B cell (primary cell): ENCODE data around the gene GTF2H4. TPM values are rescaled to one million over a fixed set of nuclear protein-coding genes. Genes with fewer than 3 reads are reported as not detected.

Experiments
- ATAC-seq: fragments of 200-7000 bp; cut with Tn5 transposase; one replicate; pipeline ENCODE4 v1.10.0; 2021; ENCODE audit warnings: low read depth, mild to moderate bottlenecking, moderate number of reproducible peaks, moderate library complexity
- CTCF ChIA-PET: fragments of 350-600 bp; sonication (Branson Sonifier 250); formaldehyde crosslinking; loops from one replicate; lab custom pipeline; 2021; ENCODE audit warnings: antibody characterized with exemption, inconsistent platforms; lab: Charles Lee
- POLR2A ChIA-PET: fragments of 350-600 bp; sonication (Branson Sonifier 250); formaldehyde crosslinking; loops from one replicate; lab custom pipeline; 2021; ENCODE audit warnings: antibody characterized with exemption; lab: Charles Lee
- DNase-seq: peaks from one replicate; pipeline ENCODE4 v3.0.0; 2013
- H2AFZ ChIP-seq: 2 replicates; pipeline ENCODE4 v1.6.1; 2012; ENCODE audit warnings: mild to moderate bottlenecking, low read depth, low read length; ENCODE audit not compliant: insufficient read depth, poor library complexity, severe bottlenecking
- H3K27ac ChIP-seq, 2 donors: 1 replicate in 1 of 2; 2 replicates in 1 of 2; pipeline ENCODE4 v1.5.1; 2012 to 2013; ENCODE audit warnings: low read length in 2 of 2, mild to moderate bottlenecking in 2 of 2, moderate library complexity in 1 of 2
- H3K27me3 ChIP-seq, 4 experiments: fragments of 200-600 bp in 1 of 4; sonication (generic) in 1 of 4; replicated peaks in 1 of 4; 1 replicate in 2 of 4; 2 replicates in 2 of 4; pipeline versions ENCODE4 v1.6.1 to v1.7.0; 2013 to 2016; ENCODE audit warnings: low read length in 3 of 4, mild to moderate bottlenecking in 2 of 4, mixed read lengths in 1 of 4, moderate library complexity in 1 of 4; ENCODE audit not compliant: insufficient read depth in 4 of 4, control insufficient read depth in 3 of 4; ENCODE audit errors: control extremely low read depth in 1 of 4
- H3K36me3 ChIP-seq, 2 experiments: replicated peaks in 1 of 2; 1 replicate in 1 of 2; 2 replicates in 1 of 2; pipeline versions ENCODE4 v1.6.1 to v1.7.1; 2013; ENCODE audit warnings: low read length in 1 of 2; ENCODE audit not compliant: insufficient read depth in 2 of 2, control insufficient read depth in 1 of 2; ENCODE audit errors: control extremely low read depth in 1 of 2, extremely low read depth in 1 of 2
- H3K4me1 ChIP-seq, 2 donors: fragments of 200-600 bp in 1 of 2; sonication (generic) in 1 of 2; 1 replicate in 1 of 2; 2 replicates in 1 of 2; pipeline versions ENCODE4 v1.5.1 to v1.6.1; 2013 to 2017; ENCODE audit warnings: low read length in 2 of 2; ENCODE audit not compliant: control insufficient read depth in 2 of 2, insufficient read depth in 2 of 2
- H3K4me2 ChIP-seq: replicated peaks from 2 replicates; pipeline ENCODE3; 2012; ENCODE audit warnings: mild to moderate bottlenecking, low read depth, low read length; ENCODE audit not compliant: poor library complexity, severe bottlenecking
- H3K4me3 ChIP-seq, 5 experiments: fragments of 200-600 bp in 1 of 5; sonication (generic) in 1 of 5; 1 replicate in 3 of 5; 2 replicates in 2 of 5; pipeline versions ENCODE4 v1.5.1 to v1.7.0; 2011 to 2016; ENCODE audit warnings: low read length in 4 of 5, mild to moderate bottlenecking in 4 of 5, low read depth in 2 of 5, control low read depth in 1 of 5, moderate library complexity in 1 of 5; ENCODE audit not compliant: insufficient read depth in 1 of 5; ENCODE audit errors: control extremely low read depth in 1 of 5, extremely low read depth in 1 of 5
- H3K79me2 ChIP-seq: fragments of 200-600 bp; sonication (generic); one replicate; pipeline ENCODE4 v1.6.0; 2016; ENCODE audit warnings: low read length; ENCODE audit not compliant: control insufficient read depth, insufficient read depth
- H3K9ac ChIP-seq: fragments of 200-600 bp; sonication (generic); 2 replicates; pipeline ENCODE4 v1.6.1; 2017; ENCODE audit warnings: mild to moderate bottlenecking, low read length, moderate library complexity
- H3K9me3 ChIP-seq, 3 donors: one replicate each; pipeline versions ENCODE4 v1.6.1 to v1.7.1; 2013; ENCODE audit warnings: low read length in 2 of 3; ENCODE audit not compliant: control insufficient read depth in 2 of 3, insufficient read depth in 1 of 3; ENCODE audit errors: control extremely low read depth in 1 of 3
- H4K20me1 ChIP-seq: 2 replicates; pipeline ENCODE4 v1.6.0; 2012; ENCODE audit warnings: mild to moderate bottlenecking, low read length; ENCODE audit not compliant: insufficient read depth, control insufficient read depth, poor library complexity, severe bottlenecking
- H3K27ac Mint-ChIP-seq: one replicate; pipeline ENCODE4 v1.8.0; 2021; ENCODE audit warnings: mixed read lengths
- H3K27me3 Mint-ChIP-seq: one replicate; pipeline ENCODE4 v1.8.0; 2021; ENCODE audit warnings: mixed read lengths
- H3K4me1 Mint-ChIP-seq: one replicate; pipeline ENCODE4 v1.8.0; 2021; ENCODE audit warnings: mixed read lengths
- H3K4me3 Mint-ChIP-seq: one replicate; pipeline ENCODE4 v1.8.0; 2021; ENCODE audit warnings: mixed read lengths
- H3K9me3 Mint-ChIP-seq: one replicate; pipeline ENCODE4 v1.8.0; 2022; ENCODE audit warnings: mixed read lengths; ENCODE audit not compliant: insufficient read depth
- EZH2 ChIP-seq: IDR thresholded peaks from 2 replicates; pipeline ENCODE4 v1.6.1; 2012; ENCODE audit warnings: borderline replicate concordance, low read depth, mild to moderate bottlenecking, moderate library complexity, low read length; ENCODE audit not compliant: insufficient read depth, poor library complexity, severe bottlenecking
- WGBS: methylation state at CpG from one replicate; pipeline ENCODE4 v1.1.5; 2013; ENCODE audit warnings: missing lambda C conversion rate; ENCODE audit not compliant: insufficient coverage; 5-methylcytosine and 5-hydroxymethylcytosine counted together
- intact Hi-C: fragments of 100-400 bp; cut with micrococcal nuclease; formaldehyde crosslinking; loops from one replicate; pipeline ENCODE4 v1.10.0; 2022
- polyA plus RNA-seq: library from polyadenylated mRNA; depleted of rRNA; stranded (reverse); fragments of >200 nt; gene quantifications from 2 replicates; pipeline ENCODE4 v1.2.3, GENCODE V29; 2012
- total RNA-seq, 2 donors: library from RNA; stranded (reverse); fragments of 120-200 nt in 1 of 2; gene quantifications; 1 replicate in 1 of 2; 2 replicates in 1 of 2; pipeline versions ENCODE4 v1.2.3 to v1.2.4, GENCODE V29; 2013 to 2022
- TF ChIP-seq, protein P1 (sequence below): fragments of 200-600 bp; IDR thresholded peaks from one replicate; pipeline ENCODE4 v1.8.0; 2022; ENCODE audit warnings: antibody characterized with exemption, mild to moderate bottlenecking

The GTF2H4 gene
- total and polyA plus RNA-seq, 2 donors (not counting 1 experiment from before 2014, with no cell fraction given): 30.2 to 38.4 TPM

DNA sequence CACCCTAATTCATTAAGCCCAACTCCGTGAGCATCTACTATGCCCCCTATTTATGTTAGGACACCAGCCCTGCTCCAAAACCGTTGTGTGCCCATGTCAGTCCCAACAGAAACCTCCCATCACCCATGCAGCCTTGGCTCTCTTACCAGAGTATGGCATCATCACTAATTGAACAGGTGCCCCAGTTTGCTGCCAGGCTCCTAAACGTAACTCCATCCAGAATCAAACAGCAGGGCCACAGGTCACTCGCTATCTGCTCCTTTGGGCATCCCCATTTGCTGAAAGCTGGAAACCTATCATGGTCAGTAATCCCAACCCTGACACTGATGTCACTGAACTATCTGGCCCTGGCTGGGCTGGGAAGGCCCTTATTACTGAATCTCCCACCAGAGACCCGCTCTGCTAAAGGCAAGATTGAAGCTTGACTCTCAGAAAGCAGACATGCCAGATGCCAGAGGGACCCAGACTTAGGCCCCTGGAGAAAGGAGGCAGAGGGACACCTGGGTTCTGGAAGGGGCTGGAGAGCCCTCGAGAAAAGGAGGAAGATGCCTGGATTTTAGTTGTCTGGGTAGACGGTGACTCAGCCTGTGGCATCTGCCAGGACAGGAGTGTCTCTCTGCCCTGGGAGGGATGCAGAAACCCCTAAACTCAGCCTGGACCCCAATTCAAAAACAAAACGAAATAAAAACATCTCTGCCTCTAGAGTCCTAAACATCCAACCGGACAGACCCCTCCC lies 46.8 kb downstream of the GTF2H4 start:
- no peaks in the 10 kb centered on the region for H3K9me3 ChIP-seq
- peaks cover 0 to 4% (median 1%) of the 10 kb centered on the region in 4 experiments for H3K27me3 ChIP-seq
- CTCF ChIA-PET: interaction anchor here (0.9 to 1.4 kb wide), 7 partner anchors 9 to 132 kb away, joined by 3 to 4 read pairs (median 4); partner anchors contain the start of genes GTF2H4 and MUCL3
- H3K4me3 Mint-ChIP-seq: peak overlapping the region; percentile 91
- peaks cover 12 to 20% of the 10 kb centered on the region in 2 donors for H3K4me1 ChIP-seq
- H3K27ac ChIP-seq: peak overlapping the region in 1 of 2 donors; percentile 67
- ATAC-seq (no peak), DNase-seq (no peak)
- TF ChIP-seq, protein P1, sequence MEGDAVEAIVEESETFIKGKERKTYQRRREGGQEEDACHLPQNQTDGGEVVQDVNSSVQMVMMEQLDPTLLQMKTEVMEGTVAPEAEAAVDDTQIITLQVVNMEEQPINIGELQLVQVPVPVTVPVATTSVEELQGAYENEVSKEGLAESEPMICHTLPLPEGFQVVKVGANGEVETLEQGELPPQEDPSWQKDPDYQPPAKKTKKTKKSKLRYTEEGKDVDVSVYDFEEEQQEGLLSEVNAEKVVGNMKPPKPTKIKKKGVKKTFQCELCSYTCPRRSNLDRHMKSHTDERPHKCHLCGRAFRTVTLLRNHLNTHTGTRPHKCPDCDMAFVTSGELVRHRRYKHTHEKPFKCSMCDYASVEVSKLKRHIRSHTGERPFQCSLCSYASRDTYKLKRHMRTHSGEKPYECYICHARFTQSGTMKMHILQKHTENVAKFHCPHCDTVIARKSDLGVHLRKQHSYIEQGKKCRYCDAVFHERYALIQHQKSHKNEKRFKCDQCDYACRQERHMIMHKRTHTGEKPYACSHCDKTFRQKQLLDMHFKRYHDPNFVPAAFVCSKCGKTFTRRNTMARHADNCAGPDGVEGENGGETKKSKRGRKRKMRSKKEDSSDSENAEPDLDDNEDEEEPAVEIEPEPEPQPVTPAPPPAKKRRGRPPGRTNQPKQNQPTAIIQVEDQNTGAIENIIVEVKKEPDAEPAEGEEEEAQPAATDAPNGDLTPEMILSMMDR: no peak
- TF ChIP-seq EZH2: no peak
- peak overlapping the region in 4 of 5 experiments; percentile 51 to 69 (median 54) for H3K4me3 ChIP-seq
- intact Hi-C loops: no loop called here
- peak overlapping the region; percentile 89 for H2AFZ ChIP-seq
- WGBS: 73% methylated on average over 7 of the region's 9 CpGs
- peaks cover 17% of the 10 kb centered on the region for H3K4me1 Mint-ChIP-seq
- no peaks in the 10 kb centered on the region for H3K9me3 Mint-ChIP-seq
- no peaks in the 10 kb centered on the region for H3K79me2 ChIP-seq
- POLR2A ChIA-PET: interaction anchor here (0.8 to 1.3 kb wide), 2 partner anchors 41 to 71 kb away, joined by 3 read pairs; partner anchors contain the start of genes DDR1 and VARS2
- H3K27me3 Mint-ChIP-seq: peaks cover 18% of the 10 kb centered on the region
- peak overlapping the region; percentile 90 for H3K27ac Mint-ChIP-seq
- peak overlapping the region; percentile 70 for H3K9ac ChIP-seq
- H4K20me1 ChIP-seq: no peaks in the 10 kb centered on the region
- no peaks in the 10 kb centered on the region for H3K36me3 ChIP-seq
- H3K4me2 ChIP-seq: peak overlapping the region; percentile 83
